ACC112 (cell line): ENCODE results near the gene SPDYE6.
"Not testable (repeated sequence)": the region's sequence is repeated elsewhere in the genome, so short reads cannot be mapped to it uniquely, and the experiment has no call there.

Experiments
- H2AFZ ChIP-seq: fragments of 200-600 bp; sonication (generic); one replicate; pipeline ENCODE4 v1.6.0; 2017; ENCODE audit warnings: antibody characterized with exemption, low read length; ENCODE audit not compliant: unreplicated experiment
- H3K27ac ChIP-seq: fragments of 200-600 bp; sonication (generic); 2 replicates; pipeline ENCODE4 v1.5.1; 2014; ENCODE audit warnings: low read depth, mild to moderate bottlenecking, antibody characterized with exemption, low read length, moderate library complexity
- H3K27me3 ChIP-seq: fragments of 200-600 bp; sonication (generic); 2 replicates; pipeline ENCODE4 v1.6.1; 2014; ENCODE audit warnings: mild to moderate bottlenecking, antibody characterized with exemption, low read length, moderate library complexity, mixed read lengths; ENCODE audit not compliant: insufficient read depth
- H3K36me3 ChIP-seq: fragments of 200-600 bp; sonication (generic); 2 replicates; pipeline ENCODE4 v1.6.1; 2016; ENCODE audit warnings: mild to moderate bottlenecking, antibody characterized with exemption, low read length, moderate library complexity, mixed read lengths; ENCODE audit not compliant: insufficient read depth
- H3K4me1 ChIP-seq: fragments of 200-600 bp; sonication (generic); one replicate; pipeline ENCODE4 v1.6.1; 2016; ENCODE audit warnings: low read length, mixed read lengths; ENCODE audit not compliant: insufficient read depth, unreplicated experiment, control insufficient read depth
- H3K4me3 ChIP-seq: fragments of 200-600 bp; sonication (generic); 2 replicates; pipeline ENCODE4 v1.5.1; 2014; ENCODE audit warnings: mild to moderate bottlenecking, low read depth, low read length
- H3K79me2 ChIP-seq: fragments of 200-600 bp; sonication (generic); one replicate; pipeline ENCODE4 v1.6.0; 2016; ENCODE audit warnings: low read length; ENCODE audit not compliant: control insufficient read depth, unreplicated experiment, insufficient read depth

SPDYE6 gene

DNA sequence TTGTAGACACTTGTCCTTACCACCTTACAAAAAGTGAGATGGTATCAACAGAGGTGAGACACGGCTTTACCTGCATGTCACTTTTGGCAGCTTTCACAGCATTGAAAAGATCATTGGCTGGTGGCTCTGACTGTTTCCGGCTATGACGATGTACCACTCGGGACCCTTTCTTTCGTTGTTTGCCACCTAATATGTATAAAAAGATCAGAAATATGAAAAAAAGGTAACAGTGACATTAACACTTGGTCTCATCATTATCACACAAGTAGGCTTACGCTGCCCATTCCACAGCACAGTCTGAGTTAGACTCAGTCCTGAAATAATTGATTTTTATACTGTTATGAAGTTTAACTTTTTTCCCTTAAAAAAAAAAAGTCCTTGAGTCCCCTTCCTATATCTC lies 29.1 kb downstream of the SPDYE6 start:
- H2AFZ ChIP-seq, H3K4me3 ChIP-seq, H3K27ac ChIP-seq, H3K36me3 ChIP-seq, H3K27me3 ChIP-seq, H3K4me1 ChIP-seq, H3K79me2 ChIP-seq: not testable (repeated sequence)

DNA sequence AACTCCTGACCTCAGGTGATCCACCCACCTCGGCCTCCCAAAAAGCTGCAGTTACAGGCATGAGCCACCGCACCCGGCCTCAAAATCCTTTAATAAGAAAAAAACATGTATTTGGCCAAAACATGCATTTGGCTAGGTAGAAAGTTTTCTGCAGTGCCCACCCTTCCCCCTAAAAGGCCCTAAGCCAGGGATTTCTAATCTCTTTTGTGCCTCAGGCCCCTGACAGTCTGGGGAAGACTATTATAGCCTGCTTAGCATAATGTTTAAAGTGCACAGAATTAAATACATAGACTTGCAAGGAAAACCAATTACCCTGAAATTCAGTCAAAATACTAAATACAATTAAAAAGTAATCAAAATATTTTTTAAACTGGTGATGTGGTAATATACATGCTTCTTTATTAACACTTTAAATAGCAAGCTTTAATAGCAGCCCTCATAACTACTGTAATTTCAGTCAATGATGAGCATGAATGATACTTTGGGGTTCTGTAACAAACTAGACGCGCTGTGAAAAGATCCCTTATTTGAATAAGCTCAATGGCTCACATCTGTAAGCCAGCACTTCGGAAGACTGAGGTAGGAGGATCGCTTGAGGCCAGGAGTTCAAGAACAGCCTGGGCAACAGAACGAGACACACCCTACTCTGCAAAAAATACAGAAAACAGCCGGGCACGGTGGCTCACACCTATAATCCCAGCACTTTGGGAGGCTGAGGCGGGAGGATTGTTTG lies 29.9 kb downstream of the SPDYE6 start:
- no peak overlapping the region for H3K27ac ChIP-seq
- H3K36me3 ChIP-seq, result no peaks in the 10 kb centered on the region
- no peak overlapping the region for H2AFZ ChIP-seq
- no peak overlapping the region for H3K4me3 ChIP-seq
- no peaks in the 10 kb centered on the region for H3K79me2 ChIP-seq
- no peaks in the 10 kb centered on the region for H3K4me1 ChIP-seq
- H3K27me3 ChIP-seq, result peaks cover 3% of the 10 kb centered on the region; the same call in 1 of the 2 replicates

DNA sequence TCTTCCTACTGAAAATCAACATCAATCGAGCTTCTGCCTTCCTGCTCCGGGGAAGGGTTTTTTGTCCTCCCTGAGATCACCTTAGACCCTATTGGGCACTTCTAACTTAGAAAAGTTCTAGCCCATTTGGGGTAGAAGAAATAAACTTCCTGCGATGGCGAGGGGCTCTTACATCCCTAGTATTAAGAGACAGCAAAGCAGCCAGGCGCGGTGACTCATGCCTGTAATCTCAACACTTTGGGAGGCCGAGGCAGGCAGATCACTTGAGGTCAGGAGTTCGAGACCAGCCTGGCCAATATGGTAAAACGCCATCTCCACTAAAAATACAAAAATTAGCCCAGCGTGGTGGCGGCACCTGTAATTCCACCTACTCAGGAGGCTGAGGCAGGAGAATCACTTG lies 31.1 kb downstream of the SPDYE6 start:
- not testable (repeated sequence) for H3K4me3 ChIP-seq, H3K4me1 ChIP-seq, H3K27me3 ChIP-seq, H3K36me3 ChIP-seq, H2AFZ ChIP-seq, H3K79me2 ChIP-seq, H3K27ac ChIP-seq

- H3K36me3 ChIP-seq, result no peaks in the 10 kb centered on the region
- peaks cover 3% of the 10 kb centered on the region; the same call in 1 of the 2 replicates for H3K27me3 ChIP-seq
- H2AFZ ChIP-seq, result no peak overlapping the region
- no peaks in the 10 kb centered on the region for H3K79me2 ChIP-seq
- H3K4me1 ChIP-seq, result peaks cover 3% of the 10 kb centered on the region
- no peak overlapping the region for H3K4me3 ChIP-seq
- H3K27ac ChIP-seq, result no peak overlapping the region
Observed at GRCh38 chr7:102323914-102324195, 32.4 kb downstream of the SPDYE6 start.

DNA sequence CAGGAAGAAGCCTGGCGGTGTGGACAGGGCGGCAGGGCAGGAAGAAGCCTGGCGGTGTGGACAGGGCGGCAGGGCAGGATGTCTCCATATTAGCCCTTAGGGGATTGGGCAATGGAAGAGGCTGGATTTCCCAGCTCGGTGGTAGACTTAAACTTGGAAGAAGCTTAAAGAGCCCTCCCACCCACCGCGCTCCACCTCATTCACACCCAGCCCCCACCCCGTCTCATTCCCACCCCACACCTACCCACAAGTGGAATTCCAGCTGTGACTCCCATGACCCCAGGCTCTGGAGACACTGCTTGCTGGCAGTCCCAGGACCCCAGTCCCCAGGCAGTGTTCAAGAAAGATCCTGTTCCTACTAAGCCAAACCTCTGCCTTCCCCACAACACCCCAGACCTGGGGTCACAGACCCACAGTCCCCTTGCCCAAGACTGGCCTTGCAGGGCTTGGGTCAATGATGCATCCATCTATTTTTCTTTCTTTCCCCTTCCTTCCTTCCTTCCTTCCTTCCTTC lies 34.0 kb downstream of the SPDYE6 start:
- Histone ChIP-seq H3K27me3 (peaks cover 3% of the 10 kb centered on the region; the same call in 1 of the 2 replicates), H3K4me3 (no peak overlapping the region), H2AFZ (no peak overlapping the region), H3K36me3 (no peaks in the 10 kb centered on the region), H3K79me2 (no peaks in the 10 kb centered on the region), H3K27ac (no peak overlapping the region), H3K4me1 (peaks cover 7% of the 10 kb centered on the region)

GRCh38 chr7:102321351-102322201 lies 34.7 kb downstream of the SPDYE6 start:
- H3K27me3 ChIP-seq, result peaks cover 3% of the 10 kb centered on the region; the same call in 1 of the 2 replicates
- no peak overlapping the region for H3K4me3 ChIP-seq
- H3K36me3 ChIP-seq, result no peaks in the 10 kb centered on the region
- no peaks in the 10 kb centered on the region for H3K79me2 ChIP-seq
- no peak overlapping the region for H2AFZ ChIP-seq
- H3K27ac ChIP-seq, result no peak overlapping the region
- peaks cover 7% of the 10 kb centered on the region for H3K4me1 ChIP-seq

- no peaks in the 10 kb centered on the region for H3K36me3 ChIP-seq
- peaks cover 3% of the 10 kb centered on the region; the same call in 1 of the 2 replicates for H3K27me3 ChIP-seq
- peaks cover 7% of the 10 kb centered on the region for H3K4me1 ChIP-seq
- H2AFZ ChIP-seq, result no peak overlapping the region
- H3K27ac ChIP-seq, result no peak overlapping the region
- H3K4me3 ChIP-seq, result no peak overlapping the region
- H3K79me2 ChIP-seq, result no peaks in the 10 kb centered on the region
Observed at GRCh38 chr7:102320601-102321350, 35.5 kb downstream of the SPDYE6 start.

GRCh38 chr7:102320181-102320580 lies 36.1 kb downstream of the SPDYE6 start:
- Histone ChIP-seq H3K27me3 (peaks cover 3% of the 10 kb centered on the region; the same call in 1 of the 2 replicates), H3K27ac (no peak overlapping the region), H3K79me2 (no peaks in the 10 kb centered on the region), H3K4me3 (no peak overlapping the region), H3K36me3 (no peaks in the 10 kb centered on the region), H2AFZ (no peak overlapping the region), H3K4me1 (peaks cover 7% of the 10 kb centered on the region)

DNA sequence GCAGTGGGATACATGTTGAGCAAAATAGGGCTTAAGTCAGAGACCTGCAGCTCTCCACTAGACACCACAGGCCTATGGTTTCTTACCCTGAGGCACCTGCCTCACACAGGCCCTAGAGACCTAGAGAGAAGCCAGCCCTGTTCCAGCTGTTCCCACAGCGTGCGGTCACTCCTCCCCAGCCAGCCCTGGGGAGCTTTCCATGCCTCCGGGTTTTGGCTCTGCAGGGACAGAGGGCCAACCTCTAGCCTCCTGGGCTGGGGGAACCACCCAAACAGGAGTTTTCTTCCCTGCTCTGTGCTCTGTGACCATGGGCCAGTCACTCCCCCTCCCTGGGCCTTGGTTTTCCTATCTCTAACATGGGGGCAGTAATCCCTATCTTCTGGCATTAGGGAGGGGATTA lies 36.6 kb downstream of the SPDYE6 start:
- Histone ChIP-seq H3K79me2 (no peaks in the 10 kb centered on the region), H3K36me3 (no peaks in the 10 kb centered on the region), H3K27me3 (peaks cover 3% of the 10 kb centered on the region; the same call in 1 of the 2 replicates), H3K4me1 (peaks cover 7% of the 10 kb centered on the region), H2AFZ (no peak overlapping the region), H3K4me3 (no peak overlapping the region), H3K27ac (no peak overlapping the region)

- Histone ChIP-seq H3K27me3 (peaks cover 3% of the 10 kb centered on the region; the same call in 1 of the 2 replicates), H3K4me1 (peaks cover 7% of the 10 kb centered on the region), H3K27ac (no peak overlapping the region), H3K36me3 (no peaks in the 10 kb centered on the region), H3K4me3 (no peak overlapping the region), H2AFZ (no peak overlapping the region), H3K79me2 (no peaks in the 10 kb centered on the region)
Observed at GRCh38 chr7:102318482-102318971, 37.7 kb downstream of the SPDYE6 start.
